HK-2 (cell line): ENCODE measurements around the gene AGAP1.

Experiments
- DNase-seq: peaks from one replicate; pipeline ENCODE4 v3.0.0-alpha.2; 2018; ENCODE audit not compliant: unreplicated experiment

AGAP1 gene

GRCh38 chr2:235638541-235639427 is 144.9 kb downstream of the AGAP1 start:
- no peak for DNase-seq

- DNase-seq: peak; percentile 24
These were observed 145.6 kb downstream of the AGAP1 start for GRCh38 chr2:235639428-235639773.

GRCh38 chr2:235639885-235640284 is 146.0 kb downstream of the AGAP1 start:
- DNase-seq: no peak

- DNase-seq: no peak
These were observed 146.5 kb downstream of the AGAP1 start for GRCh38 chr2:235640377-235640776.

GRCh38 chr2:235640926-235641723 is 147.3 kb downstream of the AGAP1 start:
- DNase-seq: no peak

GRCh38 chr2:235641956-235642355 is 148.1 kb downstream of the AGAP1 start:
- no peak for DNase-seq

GRCh38 chr2:235642446-235643098 is 148.7 kb downstream of the AGAP1 start:
- DNase-seq: no peak

- no peak for DNase-seq
These were observed 150.1 kb downstream of the AGAP1 start for GRCh38 chr2:235643680-235644511.

- no peak for DNase-seq
These were observed 153.4 kb downstream of the AGAP1 start for GRCh38 chr2:235647264-235647663.

- DNase-seq: no peak
These were observed 154.0 kb downstream of the AGAP1 start for GRCh38 chr2:235647877-235648276.

GRCh38 chr2:235649418-235649817 is 155.6 kb downstream of the AGAP1 start:
- no peak for DNase-seq

- no peak for DNase-seq
These were observed 157.8 kb downstream of the AGAP1 start for GRCh38 chr2:235651643-235652042.

GRCh38 chr2:235654103-235654813 is 160.4 kb downstream of the AGAP1 start:
- no peak for DNase-seq

GRCh38 chr2:235658351-235659174 is 164.7 kb downstream of the AGAP1 start:
- DNase-seq: no peak

- peak; percentile 74 for DNase-seq
These were observed 166.0 kb downstream of the AGAP1 start for GRCh38 chr2:235659767-235660322.

GRCh38 chr2:235660484-235661082 is 166.7 kb downstream of the AGAP1 start:
- DNase-seq: no peak

GRCh38 chr2:235661167-235661937 is 167.5 kb downstream of the AGAP1 start:
- no peak for DNase-seq

GRCh38 chr2:235661952-235662351 is 168.1 kb downstream of the AGAP1 start:
- no peak for DNase-seq
